SU-DHL-6 (cell line): ENCODE measurements around the gene SHROOM2.
"Not testable (repeated sequence)": the region's sequence is repeated elsewhere in the genome, so short reads cannot be mapped to it uniquely, and the experiment has no call there.

Source experiments
- H2AFZ ChIP-seq: fragments of 200-600 bp; sonication (generic); 2 replicates; pipeline ENCODE4 v1.6.1; 2014; ENCODE audit warnings: low read depth, mild to moderate bottlenecking, moderate library complexity, mixed read lengths, antibody characterized with exemption, low read length; ENCODE audit not compliant: severe bottlenecking
- H3F3A ChIP-seq: fragments of 200-600 bp; shearing (Covaris generic); 2 replicates; pipeline ENCODE4 v1.6.0; 2016; ENCODE audit warnings: antibody characterized with exemption, mild to moderate bottlenecking; ENCODE audit not compliant: insufficient read depth
- H3K27ac ChIP-seq: fragments of 200-600 bp; sonication (generic); 2 replicates; pipeline ENCODE4 v1.5.1; 2016; ENCODE audit warnings: low read depth, mild to moderate bottlenecking, low read length, moderate library complexity, mixed read lengths
- H3K27me3 ChIP-seq: fragments of 200-600 bp; sonication (generic), shearing (Covaris generic); 2 replicates; pipeline ENCODE4 v1.6.0; 2014; ENCODE audit warnings: mild to moderate bottlenecking, low read length
- H3K36me3 ChIP-seq: fragments of 200-600 bp; sonication (generic); 2 replicates; pipeline ENCODE4 v1.6.1; 2014; ENCODE audit warnings: mild to moderate bottlenecking, low read length, mixed read lengths
- H3K4me2 ChIP-seq: fragments of 300-600, 200-600 bp; shearing (Covaris generic), sonication (generic); 2 replicates; pipeline ENCODE4 v1.6.0; 2014; ENCODE audit warnings: low read length, low read depth, mild to moderate bottlenecking; ENCODE audit not compliant: poor library complexity, severe bottlenecking
- H3K4me3 ChIP-seq: fragments of 200-600 bp; sonication (generic); 2 replicates; pipeline ENCODE4 v1.5.1; 2014; ENCODE audit warnings: antibody characterized with exemption, low read length, mild to moderate bottlenecking, mixed read lengths; ENCODE audit not compliant: insufficient read depth, poor library complexity, severe bottlenecking
- H3K79me2 ChIP-seq: fragments of 200-600 bp; sonication (generic); 2 replicates; pipeline ENCODE4 v1.6.1; 2014; ENCODE audit warnings: mild to moderate bottlenecking, low read length, moderate library complexity; ENCODE audit not compliant: insufficient read depth
- H3K9ac ChIP-seq: fragments of 200-600 bp; sonication (generic); 2 replicates; pipeline ENCODE4 v1.7.0; 2014; ENCODE audit warnings: mild to moderate bottlenecking, low read length
- H3K9me2 ChIP-seq: fragments of 200-600 bp; sonication (generic); replicated peaks from 2 replicates; pipeline ENCODE4 v1.6.1; 2014; ENCODE audit warnings: low read length; ENCODE audit not compliant: insufficient read depth
- H3K9me3 ChIP-seq: fragments of 200-600 bp; sonication (generic); 2 replicates; pipeline ENCODE4 v1.6.1; 2014; ENCODE audit warnings: low read length, mixed read lengths; ENCODE audit not compliant: insufficient read depth
- H4K20me1 ChIP-seq: fragments of 200-600 bp; sonication (generic); 2 replicates; pipeline ENCODE4 v1.6.1; 2014; ENCODE audit warnings: low read depth, mild to moderate bottlenecking, antibody characterized with exemption, low read length, moderate library complexity, mixed read lengths
- EZH2phosphoT487 ChIP-seq: fragments of 200-600 bp; sonication (generic), shearing (Covaris generic); conservative IDR thresholded peaks from 2 replicates; pipeline ENCODE4 v1.6.1; 2018; ENCODE audit warnings: mild to moderate bottlenecking, antibody characterized with exemption, low read length, moderate library complexity, mixed read lengths
- TF ChIP-seq, protein P1 (sequence below): fragments of 200-600 bp; sonication (generic); IDR thresholded peaks from one replicate; pipeline ENCODE4 v1.5.1; 2017; ENCODE audit warnings: antibody characterized with exemption, mild to moderate bottlenecking, low read length, moderate library complexity; ENCODE audit not compliant: insufficient read depth, poor library complexity, severe bottlenecking

SHROOM2 gene

DNA sequence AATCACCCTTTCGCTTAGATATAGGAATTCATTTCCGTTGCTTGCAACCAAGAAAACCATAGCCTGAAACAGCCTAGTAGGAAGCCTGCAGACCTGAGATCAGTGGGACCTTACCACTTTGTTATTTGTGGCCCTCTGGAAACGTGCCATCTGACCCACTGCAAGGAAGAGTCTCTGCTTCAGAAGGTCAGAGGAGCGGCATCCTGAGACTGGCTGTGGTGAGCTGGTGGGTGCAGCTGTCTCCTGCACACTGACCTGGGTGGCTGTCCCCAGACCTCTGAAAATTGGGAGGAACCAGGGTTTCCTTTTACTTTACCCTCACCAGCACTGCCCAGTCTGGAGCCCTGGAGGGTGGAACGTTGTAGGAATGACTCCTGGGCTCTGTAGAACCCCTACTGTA is 18.2 kb downstream of the SHROOM2 start:
- H3K4me2 ChIP-seq = no peak overlapping the region
- no peak overlapping the region for H3K9ac ChIP-seq
- H3K27ac ChIP-seq = no peak overlapping the region
- no peaks in the 10 kb centered on the region for H3K79me2 ChIP-seq
- H3K36me3 ChIP-seq = no peaks in the 10 kb centered on the region
- no peak for TF ChIP-seq EZH2phosphoT487
- TF ChIP-seq, protein P1, sequence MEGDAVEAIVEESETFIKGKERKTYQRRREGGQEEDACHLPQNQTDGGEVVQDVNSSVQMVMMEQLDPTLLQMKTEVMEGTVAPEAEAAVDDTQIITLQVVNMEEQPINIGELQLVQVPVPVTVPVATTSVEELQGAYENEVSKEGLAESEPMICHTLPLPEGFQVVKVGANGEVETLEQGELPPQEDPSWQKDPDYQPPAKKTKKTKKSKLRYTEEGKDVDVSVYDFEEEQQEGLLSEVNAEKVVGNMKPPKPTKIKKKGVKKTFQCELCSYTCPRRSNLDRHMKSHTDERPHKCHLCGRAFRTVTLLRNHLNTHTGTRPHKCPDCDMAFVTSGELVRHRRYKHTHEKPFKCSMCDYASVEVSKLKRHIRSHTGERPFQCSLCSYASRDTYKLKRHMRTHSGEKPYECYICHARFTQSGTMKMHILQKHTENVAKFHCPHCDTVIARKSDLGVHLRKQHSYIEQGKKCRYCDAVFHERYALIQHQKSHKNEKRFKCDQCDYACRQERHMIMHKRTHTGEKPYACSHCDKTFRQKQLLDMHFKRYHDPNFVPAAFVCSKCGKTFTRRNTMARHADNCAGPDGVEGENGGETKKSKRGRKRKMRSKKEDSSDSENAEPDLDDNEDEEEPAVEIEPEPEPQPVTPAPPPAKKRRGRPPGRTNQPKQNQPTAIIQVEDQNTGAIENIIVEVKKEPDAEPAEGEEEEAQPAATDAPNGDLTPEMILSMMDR = no peak
- H3K9me3 ChIP-seq = no peaks in the 10 kb centered on the region
- no peak overlapping the region for H2AFZ ChIP-seq
- H3K27me3 ChIP-seq = no peaks in the 10 kb centered on the region
- H3K4me3 ChIP-seq = no peak overlapping the region
- H3K9me2 ChIP-seq = no peaks in the 10 kb centered on the region
- H3F3A ChIP-seq = no peaks in the 10 kb centered on the region
- H4K20me1 ChIP-seq = no peaks in the 10 kb centered on the region

DNA sequence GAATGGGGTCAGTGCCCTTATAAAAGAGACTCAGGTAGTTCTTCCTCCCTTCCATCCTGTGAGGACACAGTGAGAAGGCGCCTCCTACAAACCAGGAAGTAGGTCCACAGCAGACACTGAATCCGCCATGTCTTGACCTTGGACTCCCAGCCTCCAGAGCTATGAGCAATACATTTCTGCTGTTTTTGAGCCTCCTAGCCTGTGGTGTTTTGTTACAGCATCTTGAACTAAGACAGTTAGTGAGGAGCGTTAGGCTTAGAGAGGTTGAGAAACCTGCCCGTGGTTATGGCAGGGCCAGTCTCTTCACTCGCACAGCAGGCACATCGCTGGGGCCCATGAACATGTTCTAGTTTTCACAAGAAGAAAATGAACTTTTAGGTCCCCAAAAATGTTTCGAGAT is 19.7 kb downstream of the SHROOM2 start:
- no peaks in the 10 kb centered on the region for H3K9me3 ChIP-seq
- H3K4me3 ChIP-seq = no peak overlapping the region
- H3F3A ChIP-seq = no peaks in the 10 kb centered on the region
- H2AFZ ChIP-seq = no peak overlapping the region
- H3K27me3 ChIP-seq = no peaks in the 10 kb centered on the region
- no peaks in the 10 kb centered on the region for H4K20me1 ChIP-seq
- H3K9me2 ChIP-seq = no peaks in the 10 kb centered on the region
- H3K36me3 ChIP-seq = no peaks in the 10 kb centered on the region
- H3K27ac ChIP-seq = no peak overlapping the region
- no peaks in the 10 kb centered on the region for H3K79me2 ChIP-seq
- no peak for TF ChIP-seq EZH2phosphoT487
- TF ChIP-seq, protein P1 = no peak
- H3K4me2 ChIP-seq = no peak overlapping the region
- no peak overlapping the region for H3K9ac ChIP-seq

DNA sequence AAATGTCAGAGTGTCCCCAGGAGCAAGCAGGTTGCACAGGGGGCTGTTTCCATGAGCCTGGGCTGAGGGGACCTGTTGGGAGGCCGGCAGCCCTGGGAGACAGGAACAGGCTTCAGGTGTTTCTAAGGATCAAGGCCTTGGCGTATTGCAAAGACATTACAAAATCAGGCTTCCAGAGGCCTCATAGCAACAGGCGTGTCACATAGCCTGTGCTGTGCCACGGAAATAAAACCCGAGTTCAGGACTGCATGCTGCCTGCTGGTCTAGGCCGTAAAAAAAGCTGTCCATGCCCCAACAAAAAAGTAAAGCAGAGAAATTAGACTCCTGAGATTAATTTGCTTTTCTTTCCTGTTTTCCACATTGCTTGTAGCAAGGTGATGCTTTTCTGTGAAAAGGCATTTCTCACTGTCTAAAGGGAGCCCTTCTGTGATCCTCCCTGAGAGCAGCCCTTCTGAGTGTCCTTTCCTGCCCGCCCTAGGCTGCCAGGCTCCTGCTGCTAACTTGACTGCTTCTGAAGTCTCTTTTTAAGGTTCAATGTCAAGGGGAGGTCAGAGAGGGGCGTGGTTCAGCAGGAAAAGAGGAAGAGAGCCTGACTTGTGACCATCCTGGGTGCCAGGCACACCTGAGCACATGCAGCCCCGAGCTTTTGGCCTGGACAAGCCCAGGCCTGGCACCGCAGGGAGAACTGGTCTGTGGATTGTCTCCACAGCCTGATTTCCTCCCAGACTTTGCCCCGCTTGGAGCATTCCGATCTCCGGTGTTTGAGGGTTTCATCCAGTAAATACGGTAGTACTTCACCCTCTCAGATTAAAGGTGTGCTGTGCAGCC is 21.3 kb downstream of the SHROOM2 start:
- Histone ChIP-seq H3K27ac (no peak overlapping the region), H3K4me3 (no peak overlapping the region), H3K27me3 (no peaks in the 10 kb centered on the region), H3K9me3 (no peaks in the 10 kb centered on the region), H3K9ac (no peak overlapping the region), H3K79me2 (no peaks in the 10 kb centered on the region), H2AFZ (no peak overlapping the region), H4K20me1 (no peaks in the 10 kb centered on the region), H3F3A (no peaks in the 10 kb centered on the region), H3K4me2 (no peak overlapping the region), H3K36me3 (no peaks in the 10 kb centered on the region), H3K9me2 (no peaks in the 10 kb centered on the region)
- TF ChIP-seq, protein P1 = no peak
- TF ChIP-seq EZH2phosphoT487 = no peak

DNA sequence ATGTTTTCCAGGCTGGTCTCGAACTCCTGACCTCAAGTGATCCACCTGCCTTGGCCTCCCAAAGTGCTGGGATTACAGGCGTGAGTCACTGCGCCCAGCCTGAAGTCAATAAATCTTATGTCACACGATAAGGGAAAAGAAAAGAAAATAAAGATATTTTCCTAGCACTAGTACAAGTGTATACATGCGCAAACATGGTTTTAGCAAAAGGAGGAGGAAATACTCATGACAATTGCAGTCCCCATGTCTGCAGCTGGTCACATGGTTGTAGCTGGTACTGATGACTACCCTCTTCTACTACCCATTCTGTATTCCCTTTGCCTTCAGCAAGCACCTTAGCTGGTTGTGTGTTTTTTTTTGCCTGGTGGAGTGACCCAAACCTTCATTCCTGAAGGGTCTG is 23.6 kb downstream of the SHROOM2 start:
- not testable (repeated sequence) for H2AFZ ChIP-seq, H3K4me3 ChIP-seq, H3K4me2 ChIP-seq, H3K79me2 ChIP-seq, H3F3A ChIP-seq, H4K20me1 ChIP-seq, H3K27me3 ChIP-seq, H3K9me3 ChIP-seq, H3K9ac ChIP-seq, H3K27ac ChIP-seq, H3K9me2 ChIP-seq, H3K36me3 ChIP-seq

DNA sequence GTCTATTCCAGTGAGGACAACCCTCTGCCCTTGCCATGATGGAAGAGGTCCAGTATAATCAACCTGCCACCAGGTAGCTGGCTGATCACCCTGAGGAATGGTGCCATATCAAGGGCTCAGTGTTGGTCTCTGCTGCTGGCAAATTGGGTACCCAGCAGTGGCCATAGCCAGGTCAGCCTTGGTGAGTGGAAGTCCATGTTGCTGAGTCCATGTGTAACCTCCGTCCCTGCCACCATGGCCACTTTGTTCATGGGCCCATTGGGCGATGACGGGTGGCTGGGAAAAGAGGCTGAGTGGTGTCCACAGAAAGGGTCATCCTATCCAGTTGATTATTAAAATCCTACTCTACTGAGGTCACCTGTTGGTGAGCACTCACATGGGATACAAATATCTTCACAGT is 24.9 kb downstream of the SHROOM2 start:
- not testable (repeated sequence) for H2AFZ ChIP-seq, H3K9ac ChIP-seq, H3K27me3 ChIP-seq, H3K79me2 ChIP-seq, H3K36me3 ChIP-seq, H3K9me2 ChIP-seq, H3K27ac ChIP-seq, H3F3A ChIP-seq, H3K9me3 ChIP-seq, H3K4me3 ChIP-seq, H3K4me2 ChIP-seq, H4K20me1 ChIP-seq
